ENCODE results near the gene SVEP1. TPM values are rescaled to one million over a fixed set of nuclear protein-coding genes. Genes with fewer than 3 reads are reported as not detected.
"Not testable (repeated sequence)": the region's sequence is repeated elsewhere in the genome, so short reads cannot be mapped to it uniquely, and the experiment has no call there.

Gene SVEP1
- polyA plus RNA-seq, 1 of the 3 experiments (the other 2 are of a cell fraction) = 0.10 TPM

DNA sequence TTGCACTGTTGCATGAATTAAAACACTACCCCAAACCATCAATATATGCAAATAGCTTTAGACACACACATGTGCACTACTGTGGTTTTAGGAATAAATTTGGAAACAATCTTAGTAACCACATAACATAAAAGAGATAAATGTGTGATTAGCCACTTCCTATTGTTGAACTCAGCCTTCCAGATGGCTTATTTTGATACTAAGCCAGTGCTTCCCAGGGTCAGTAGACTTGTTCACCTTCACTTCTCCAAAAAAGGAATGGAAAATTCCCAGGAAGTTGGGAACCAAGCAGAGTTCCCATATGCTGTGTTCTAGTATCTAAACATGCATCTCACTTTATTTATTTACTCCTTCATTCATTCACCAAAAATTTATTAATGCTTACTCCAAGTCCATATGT lies 47.8 kb downstream of the SVEP1 start:
- no peak overlapping the region for H3K4me2 ChIP-seq
- no peaks in the 10 kb centered on the region for H3K9me3 ChIP-seq
- no peaks in the 10 kb centered on the region for H3F3A ChIP-seq (replicated peaks; ENCODE audit: insufficient read depth)
- POLR2A ChIA-PET = no interaction called here
- DNase-seq = no peak
- no peak overlapping the region for H3K27ac ChIP-seq (ENCODE audit: low read depth in 2 of 2, low read length in 1 of 2)
- no peaks in the 10 kb centered on the region for H3K27me3 ChIP-seq (ENCODE audit: insufficient read depth)
- no peaks in the 10 kb centered on the region for H3K36me3 ChIP-seq (replicated peaks in 1 of 2; ENCODE audit: control insufficient read depth in 1 of 2, insufficient read depth in 2 of 2, low read length in 1 of 2)
- H3K9me2 ChIP-seq = no peaks in the 10 kb centered on the region
- no peaks in the 10 kb centered on the region for H3K79me2 ChIP-seq (ENCODE audit: insufficient read depth)
- no peaks in the 10 kb centered on the region for H4K20me1 ChIP-seq (ENCODE audit: insufficient read depth)
- no peak overlapping the region for H2AFZ ChIP-seq (ENCODE audit: low read depth)
- no peak for TF ChIP-seq SMC3 (IDR thresholded peaks at IDR 0.05; ENCODE audit: low read depth, low read length)
- no peak for TF ChIP-seq NRF1 (IDR thresholded peaks at IDR 0.05; ENCODE audit: low read depth, low read length)
- TF ChIP-seq, protein P1, sequence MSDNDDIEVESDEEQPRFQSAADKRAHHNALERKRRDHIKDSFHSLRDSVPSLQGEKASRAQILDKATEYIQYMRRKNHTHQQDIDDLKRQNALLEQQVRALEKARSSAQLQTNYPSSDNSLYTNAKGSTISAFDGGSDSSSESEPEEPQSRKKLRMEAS (IDR thresholded peaks at IDR 0.05; ENCODE audit: low read depth) = no peak
- TF ChIP-seq POLR2AphosphoS5 (IDR thresholded peaks at IDR 0.05; ENCODE audit: low read depth, low read length) = no peak
- TF ChIP-seq JUND (IDR thresholded peaks at IDR 0.05) = no peak
- no peak for TF ChIP-seq RCOR1 (IDR thresholded peaks at IDR 0.05; ENCODE audit: low read length)
- TF ChIP-seq TCF12 (IDR thresholded peaks at IDR 0.05) = no peak
- TF ChIP-seq FOXM1 (IDR thresholded peaks at IDR 0.05; ENCODE audit: low read depth) = no peak
- TF ChIP-seq CHD2 (IDR thresholded peaks at IDR 0.05; ENCODE audit: low read length, partially characterized antibody) = no peak
- TF ChIP-seq, protein P2, sequence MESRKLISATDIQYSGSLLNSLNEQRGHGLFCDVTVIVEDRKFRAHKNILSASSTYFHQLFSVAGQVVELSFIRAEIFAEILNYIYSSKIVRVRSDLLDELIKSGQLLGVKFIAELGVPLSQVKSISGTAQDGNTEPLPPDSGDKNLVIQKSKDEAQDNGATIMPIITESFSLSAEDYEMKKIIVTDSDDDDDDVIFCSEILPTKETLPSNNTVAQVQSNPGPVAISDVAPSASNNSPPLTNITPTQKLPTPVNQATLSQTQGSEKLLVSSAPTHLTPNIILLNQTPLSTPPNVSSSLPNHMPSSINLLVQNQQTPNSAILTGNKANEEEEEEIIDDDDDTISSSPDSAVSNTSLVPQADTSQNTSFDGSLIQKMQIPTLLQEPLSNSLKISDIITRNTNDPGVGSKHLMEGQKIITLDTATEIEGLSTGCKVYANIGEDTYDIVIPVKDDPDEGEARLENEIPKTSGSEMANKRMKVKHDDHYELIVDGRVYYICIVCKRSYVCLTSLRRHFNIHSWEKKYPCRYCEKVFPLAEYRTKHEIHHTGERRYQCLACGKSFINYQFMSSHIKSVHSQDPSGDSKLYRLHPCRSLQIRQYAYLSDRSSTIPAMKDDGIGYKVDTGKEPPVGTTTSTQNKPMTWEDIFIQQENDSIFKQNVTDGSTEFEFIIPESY (IDR thresholded peaks at IDR 0.05; ENCODE audit: borderline replicate concordance, low read depth) = no peak
- H3K4me1 ChIP-seq (ENCODE audit: control insufficient read depth in 1 of 2, insufficient read depth in 2 of 2, low read depth in 1 of 2, low read length in 1 of 2) = no peaks in the 10 kb centered on the region
- no peak overlapping the region for H3K9ac ChIP-seq
- no peak overlapping the region for H3K4me3 ChIP-seq (ENCODE audit: low read depth in 2 of 2, low read length in 1 of 2)
- CTCF ChIA-PET = no interaction called here

DNA sequence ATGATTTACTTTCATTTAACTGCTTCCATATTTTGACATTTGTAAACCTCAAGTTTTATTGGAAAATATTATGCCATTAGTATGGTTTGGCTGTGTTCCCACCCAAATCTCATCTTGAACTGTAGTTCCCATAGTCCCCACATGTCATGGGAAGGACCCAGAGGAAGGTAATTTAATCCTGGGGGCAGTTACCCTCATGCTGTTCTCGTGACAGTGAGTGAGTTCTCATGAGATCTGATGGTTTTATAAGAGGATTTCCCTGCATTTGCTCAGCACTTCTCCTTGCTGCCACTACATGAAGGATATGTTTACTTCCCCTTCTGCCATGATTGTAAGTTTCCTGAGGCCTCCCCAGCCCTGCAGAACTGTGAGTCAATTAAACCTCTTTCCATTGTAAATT lies 48.3 kb downstream of the SVEP1 start:
- H3K9me2 ChIP-seq; H3K4me1 ChIP-seq (ENCODE audit: control insufficient read depth in 1 of 2, insufficient read depth in 2 of 2, low read depth in 1 of 2, low read length in 1 of 2); POLR2A ChIA-PET; H3K4me2 ChIP-seq; H3K4me3 ChIP-seq (ENCODE audit: low read depth in 2 of 2, low read length in 1 of 2); H3K9me3 ChIP-seq; H4K20me1 ChIP-seq (ENCODE audit: insufficient read depth); H3K27ac ChIP-seq (ENCODE audit: low read depth in 2 of 2, low read length in 1 of 2); H3K27me3 ChIP-seq (ENCODE audit: insufficient read depth); H3K79me2 ChIP-seq (ENCODE audit: insufficient read depth); DNase-seq; H3F3A ChIP-seq (replicated peaks; ENCODE audit: insufficient read depth); H3K36me3 ChIP-seq (replicated peaks in 1 of 2; ENCODE audit: control insufficient read depth in 1 of 2, insufficient read depth in 2 of 2, low read length in 1 of 2); H3K9ac ChIP-seq; H2AFZ ChIP-seq (ENCODE audit: low read depth): not testable (repeated sequence)
- CTCF ChIA-PET = interaction anchor here (0.6 kb wide), 2 partner anchors 26 to 101 kb away, joined by 3 read pairs; no protein-coding TSS in a partner anchor
- WGBS (ENCODE audit: low lambda C conversion rate) = 0% methylated on average over 1 of the region's 1 CpG

DNA sequence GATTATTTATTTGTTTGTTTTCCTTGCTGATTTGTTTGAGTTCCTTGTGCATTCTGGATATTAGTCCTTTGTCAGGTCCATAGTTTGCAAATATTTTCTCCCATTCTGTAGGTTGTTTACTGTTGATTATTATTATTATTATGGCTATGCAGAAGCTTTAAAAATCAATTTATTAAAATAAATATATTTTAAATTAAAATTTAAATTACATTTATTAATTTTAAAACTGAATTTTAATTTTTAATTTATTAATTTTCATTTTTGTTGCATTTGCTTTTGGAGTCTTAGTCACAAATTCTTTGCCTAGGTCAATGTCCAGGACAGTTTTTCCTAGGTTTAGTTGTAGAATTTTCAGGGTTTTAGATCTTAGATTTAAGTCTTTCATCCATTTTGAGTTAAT lies 50.9 kb downstream of the SVEP1 start:
- Histone ChIP-seq H4K20me1 (ENCODE audit: insufficient read depth) (no peaks in the 10 kb centered on the region), H3K36me3 (replicated peaks in 1 of 2; ENCODE audit: control insufficient read depth in 1 of 2, insufficient read depth in 2 of 2, low read length in 1 of 2) (no peaks in the 10 kb centered on the region), H3K9ac (no peak overlapping the region), H3K79me2 (ENCODE audit: insufficient read depth) (no peaks in the 10 kb centered on the region), H3K27ac (ENCODE audit: low read depth in 2 of 2, low read length in 1 of 2) (no peak overlapping the region), H3K27me3 (ENCODE audit: insufficient read depth) (no peaks in the 10 kb centered on the region), H3K9me2 (no peaks in the 10 kb centered on the region), H2AFZ (ENCODE audit: low read depth) (no peak overlapping the region), H3K9me3 (no peaks in the 10 kb centered on the region), H3F3A (replicated peaks; ENCODE audit: insufficient read depth) (no peaks in the 10 kb centered on the region), H3K4me1 (ENCODE audit: control insufficient read depth in 1 of 2, insufficient read depth in 2 of 2, low read depth in 1 of 2, low read length in 1 of 2) (no peaks in the 10 kb centered on the region), H3K4me3 (ENCODE audit: low read depth in 2 of 2, low read length in 1 of 2) (no peak overlapping the region), H3K4me2 (no peak overlapping the region)
- POLR2A ChIA-PET = no interaction called here
- CTCF ChIA-PET = no interaction called here
- DNase-seq = no peak
- TF ChIP-seq POLR2AphosphoS5 (IDR thresholded peaks at IDR 0.05; ENCODE audit: low read depth, low read length) (no peak), RXRA (IDR thresholded peaks at IDR 0.05; ENCODE audit: borderline replicate concordance, low read depth) (no peak), MEF2A (IDR thresholded peaks at IDR 0.05; ENCODE audit: borderline replicate concordance, low read depth) (no peak), ELF1 (IDR thresholded peaks at IDR 0.05) (no peak), JUND (IDR thresholded peaks at IDR 0.05) (no peak), RFX5 (IDR thresholded peaks at IDR 0.05; ENCODE audit: low read length) (no peak), NFIC (IDR thresholded peaks at IDR 0.05; ENCODE audit: borderline replicate concordance) (no peak), TEAD4 (IDR thresholded peaks at IDR 0.05; ENCODE audit: borderline replicate concordance, insufficient read depth) (no peak), FOSL2 (IDR thresholded peaks at IDR 0.05; ENCODE audit: borderline replicate concordance, low read depth) (no peak), MXI1 (IDR thresholded peaks at IDR 0.05; ENCODE audit: low read depth, low read length) (no peak), GABPA (IDR thresholded peaks at IDR 0.05; ENCODE audit: low read depth) (no peak), YY1 (IDR thresholded peaks at IDR 0.05; ENCODE audit: low read depth) (no peak), FOXJ3 (CRISPR knock-in tag; IDR thresholded peaks at IDR 0.05) (no peak), FOXM1 (IDR thresholded peaks at IDR 0.05; ENCODE audit: low read depth) (no peak)
- TF ChIP-seq, protein P1 (IDR thresholded peaks at IDR 0.05; ENCODE audit: low read depth) = no peak
- TF ChIP-seq, protein P3, sequence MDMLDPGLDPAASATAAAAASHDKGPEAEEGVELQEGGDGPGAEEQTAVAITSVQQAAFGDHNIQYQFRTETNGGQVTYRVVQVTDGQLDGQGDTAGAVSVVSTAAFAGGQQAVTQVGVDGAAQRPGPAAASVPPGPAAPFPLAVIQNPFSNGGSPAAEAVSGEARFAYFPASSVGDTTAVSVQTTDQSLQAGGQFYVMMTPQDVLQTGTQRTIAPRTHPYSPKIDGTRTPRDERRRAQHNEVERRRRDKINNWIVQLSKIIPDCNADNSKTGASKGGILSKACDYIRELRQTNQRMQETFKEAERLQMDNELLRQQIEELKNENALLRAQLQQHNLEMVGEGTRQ (IDR thresholded peaks at IDR 0.05; ENCODE audit: borderline replicate concordance, low read depth, low read length) = no peak
- TF ChIP-seq, protein P4, sequence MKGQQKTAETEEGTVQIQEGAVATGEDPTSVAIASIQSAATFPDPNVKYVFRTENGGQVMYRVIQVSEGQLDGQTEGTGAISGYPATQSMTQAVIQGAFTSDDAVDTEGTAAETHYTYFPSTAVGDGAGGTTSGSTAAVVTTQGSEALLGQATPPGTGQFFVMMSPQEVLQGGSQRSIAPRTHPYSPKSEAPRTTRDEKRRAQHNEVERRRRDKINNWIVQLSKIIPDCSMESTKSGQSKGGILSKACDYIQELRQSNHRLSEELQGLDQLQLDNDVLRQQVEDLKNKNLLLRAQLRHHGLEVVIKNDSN (IDR thresholded peaks at IDR 0.05; ENCODE audit: borderline replicate concordance, low read depth) = no peak

Measured in SK-N-SH (cell line).